C4-2B (cell line): ENCODE data around the gene ITGAE.

Experiments used
- CTCF ChIP-seq: fragments of 450-650 bp; conservative IDR thresholded peaks from 2 replicates; pipeline ENCODE4 v1.5.1; 2017; ENCODE audit warnings: mild to moderate bottlenecking
- ZFX ChIP-seq: fragments of 450-650 bp; IDR thresholded peaks from 2 replicates; pipeline ENCODE4 v1.6.1; 2017

GRCh38 chr17:3846437-3847164, 45.6 kb upstream of the ITGAE start:
- TF ChIP-seq CTCF = no peak; the same call in none of the 2 replicates
- no peak for TF ChIP-seq ZFX
